SK-N-SH (cell line): Measurements from ENCODE around the gene FAM72C. TPM values are rescaled to one million over a fixed set of nuclear protein-coding genes. Genes with fewer than 3 reads are reported as not detected.
"Not testable (repeated sequence)": the region's sequence is repeated elsewhere in the genome, so short reads cannot be mapped to it uniquely, and the experiment has no call there.

ENCODE experiments used
- CTCF ChIA-PET: fragments of 300-600, 350-600 bp; formaldehyde crosslinking; extraction: SDS; loops from one replicate; lab custom pipeline; 2021; lab: Yijun Ruan, JAX
- POLR2A ChIA-PET: fragments of 350-600 bp; sonication (Branson Sonifier 250); formaldehyde crosslinking; extraction: SDS; loops from one replicate; lab custom pipeline; 2020; ENCODE audit warnings: antibody characterized with exemption, inconsistent platforms; lab: Yijun Ruan, JAX
- DNase-seq: peaks from one replicate; pipeline ENCODE4 v3.0.0; 2012
- H2AFZ ChIP-seq: fragments of 200-600 bp; sonication (generic); 2 replicates; pipeline ENCODE4 v1.8.1; 2016; ENCODE audit warnings: antibody characterized with exemption, mild to moderate bottlenecking, low read depth
- H3F3A ChIP-seq: fragments of 200-600 bp; sonication (generic); replicated peaks from 2 replicates; pipeline ENCODE3; 2016; ENCODE audit warnings: antibody characterized with exemption, mild to moderate bottlenecking; ENCODE audit not compliant: insufficient read depth
- H3K27ac ChIP-seq, 2 experiments: fragments of 200-500 bp in 1 of 2; fragments of 200-600 bp in 1 of 2; sonication (Bioruptor generic) in 1 of 2; sonication (generic), shearing (Covaris generic) in 1 of 2; 2 replicates each; pipeline versions ENCODE4 v1.5.1 to v1.6.1; 2014 to 2016; ENCODE audit warnings: low read depth in 2 of 2, inconsistent platforms in 1 of 2, low read length in 1 of 2, mild to moderate bottlenecking in 1 of 2, mixed read lengths in 1 of 2
- H3K27me3 ChIP-seq: fragments of 200-600 bp; sonication (generic), shearing (Covaris generic); 2 replicates; pipeline ENCODE4 v1.6.1; 2016; ENCODE audit warnings: mixed run types; ENCODE audit not compliant: insufficient read depth
- H3K36me3 ChIP-seq, 2 experiments: fragments of 200-500 bp in 1 of 2; fragments of 200-600 bp in 1 of 2; sonication (Bioruptor generic) in 1 of 2; sonication (generic) in 1 of 2; replicated peaks in 1 of 2; 2 replicates each; pipeline versions ENCODE3 to v1.5.1; 2014 to 2016; ENCODE audit warnings: low read length in 1 of 2, mild to moderate bottlenecking in 1 of 2; ENCODE audit not compliant: insufficient read depth in 2 of 2, control insufficient read depth in 1 of 2
- H3K4me1 ChIP-seq, 2 experiments: fragments of 200-500 bp in 1 of 2; fragments of 200-600 bp in 1 of 2; sonication (Bioruptor generic) in 1 of 2; sonication (generic), shearing (Covaris generic) in 1 of 2; 2 replicates each; pipeline versions ENCODE4 v1.5.1 to v1.6.1; 2014 to 2016; ENCODE audit warnings: low read depth in 1 of 2, low read length in 1 of 2, mixed run types in 1 of 2; ENCODE audit not compliant: insufficient read depth in 2 of 2, control insufficient read depth in 1 of 2
- H3K4me2 ChIP-seq: fragments of 200-600 bp; sonication (generic), shearing (Covaris generic); 2 replicates; pipeline ENCODE4 v1.6.1; 2017; ENCODE audit warnings: mixed run types
- H3K4me3 ChIP-seq, 2 experiments: fragments of 200-500 bp in 1 of 2; fragments of 200-600 bp in 1 of 2; sonication (Bioruptor generic) in 1 of 2; sonication (generic), shearing (Covaris generic) in 1 of 2; 2 replicates each; pipeline versions ENCODE4 v1.5.1 to v1.8.1; 2014 to 2016; ENCODE audit warnings: low read depth in 2 of 2, inconsistent platforms in 1 of 2, low read length in 1 of 2, mild to moderate bottlenecking in 1 of 2, mixed read lengths in 1 of 2, moderate library complexity in 1 of 2
- H3K79me2 ChIP-seq: fragments of 200-600 bp; sonication (generic); 2 replicates; pipeline ENCODE4 v1.8.1; 2017; ENCODE audit warnings: mild to moderate bottlenecking; ENCODE audit not compliant: insufficient read depth
- H3K9ac ChIP-seq: fragments of 200-600 bp; sonication (generic); 2 replicates; pipeline ENCODE4 v1.6.1; 2017; ENCODE audit warnings: mixed run types
- H3K9me2 ChIP-seq: fragments of 200-600 bp; sonication (generic); 2 replicates; pipeline ENCODE4 v1.6.1; 2017; ENCODE audit warnings: mixed run types
- H3K9me3 ChIP-seq: fragments of 200-600 bp; sonication (generic); 2 replicates; pipeline ENCODE4 v1.6.1; 2017; ENCODE audit warnings: mixed run types, mild to moderate bottlenecking, moderate library complexity
- H4K20me1 ChIP-seq: fragments of 200-600 bp; sonication (generic); 2 replicates; pipeline ENCODE4 v1.6.1; 2017; ENCODE audit warnings: mild to moderate bottlenecking, mixed run types; ENCODE audit not compliant: insufficient read depth
- WGBS: methylation state at CpG from one replicate; pipeline ENCODE4 v1.1.6; 2017; ENCODE audit warnings: low lambda C conversion rate; 5-methylcytosine and 5-hydroxymethylcytosine counted together
- polyA plus RNA-seq, 3 experiments: library from polyadenylated mRNA; depleted of rRNA; stranded (reverse); fragments of >200 nt; gene quantifications; 2 replicates each; pipeline ENCODE4 v1.2.3, GENCODE V29; 2012

FAM72C gene
- polyA plus RNA-seq, 1 of the 3 experiments (the other 2 are of a cell fraction): 2.3 TPM

DNA sequence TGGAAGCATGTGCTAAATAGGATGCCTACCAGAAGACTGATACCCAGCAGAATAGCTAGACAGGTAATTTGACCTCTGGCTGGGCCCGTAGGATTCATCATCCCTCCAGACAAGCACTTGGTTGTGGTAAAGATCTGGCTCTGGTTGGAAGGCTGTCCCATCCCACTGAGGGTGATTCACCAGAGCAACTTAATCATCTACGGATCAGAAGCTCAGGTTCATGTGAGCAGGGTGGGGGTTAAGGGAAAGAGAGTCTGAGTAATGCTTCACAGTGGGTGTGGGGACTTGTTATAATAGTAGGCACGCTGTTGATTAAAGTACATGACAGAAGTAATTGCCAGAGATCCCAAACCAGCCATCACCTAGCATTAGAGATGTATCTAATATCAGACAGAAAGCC lies 26.5 kb downstream of the FAM72C start:
- H3K79me2 ChIP-seq, H3K9me3 ChIP-seq, DNase-seq, H3K36me3 ChIP-seq, H3K4me2 ChIP-seq, H3K9me2 ChIP-seq, H3K4me3 ChIP-seq, H3K9ac ChIP-seq, H3K27ac ChIP-seq, CTCF ChIA-PET, H3K4me1 ChIP-seq, H4K20me1 ChIP-seq, H3K27me3 ChIP-seq, H3F3A ChIP-seq, H2AFZ ChIP-seq, POLR2A ChIA-PET: not testable (repeated sequence)
- no CpG with 5 or more reads among the region's 3 CpGs for WGBS

DNA sequence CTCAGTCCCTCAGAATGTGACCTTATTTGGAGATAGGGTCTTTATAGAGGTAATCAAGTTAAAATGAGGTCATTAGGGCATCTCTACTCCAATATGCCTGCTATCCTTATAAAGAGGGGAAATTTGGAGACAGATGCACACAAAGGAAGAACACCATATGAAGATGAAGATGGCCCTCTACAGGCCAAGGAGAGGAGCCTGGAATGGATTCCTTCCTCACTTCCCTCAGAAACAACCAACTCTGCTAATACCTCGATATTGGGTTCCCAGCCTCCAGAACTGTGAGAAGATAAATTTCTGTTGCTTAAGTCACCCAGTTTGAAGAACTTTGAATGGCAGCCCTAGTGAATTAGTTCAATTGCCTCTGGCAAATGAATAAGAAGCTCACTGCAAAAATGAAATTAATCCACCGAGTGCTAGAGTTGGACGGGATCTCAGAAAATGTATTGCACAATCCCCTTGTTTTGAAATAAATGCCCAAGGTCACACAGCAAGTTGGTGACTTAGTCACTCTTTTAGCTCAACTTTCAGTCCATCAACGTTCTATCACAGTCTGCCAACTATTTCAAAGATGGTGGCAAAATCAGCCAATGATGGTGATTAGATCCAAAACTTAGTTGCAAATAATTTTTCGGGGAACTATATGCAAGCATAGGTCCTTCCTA lies 27.1 kb downstream of the FAM72C start:
- H3K27ac ChIP-seq, H3K9ac ChIP-seq, H3K9me2 ChIP-seq, H3K27me3 ChIP-seq, CTCF ChIA-PET, H3K4me3 ChIP-seq, H3F3A ChIP-seq, POLR2A ChIA-PET, H3K36me3 ChIP-seq, H2AFZ ChIP-seq, H3K79me2 ChIP-seq, DNase-seq, H3K4me2 ChIP-seq, H4K20me1 ChIP-seq, H3K4me1 ChIP-seq, H3K9me3 ChIP-seq: not testable (repeated sequence)
- WGBS: no CpG with 5 or more reads among the region's 5 CpGs

DNA sequence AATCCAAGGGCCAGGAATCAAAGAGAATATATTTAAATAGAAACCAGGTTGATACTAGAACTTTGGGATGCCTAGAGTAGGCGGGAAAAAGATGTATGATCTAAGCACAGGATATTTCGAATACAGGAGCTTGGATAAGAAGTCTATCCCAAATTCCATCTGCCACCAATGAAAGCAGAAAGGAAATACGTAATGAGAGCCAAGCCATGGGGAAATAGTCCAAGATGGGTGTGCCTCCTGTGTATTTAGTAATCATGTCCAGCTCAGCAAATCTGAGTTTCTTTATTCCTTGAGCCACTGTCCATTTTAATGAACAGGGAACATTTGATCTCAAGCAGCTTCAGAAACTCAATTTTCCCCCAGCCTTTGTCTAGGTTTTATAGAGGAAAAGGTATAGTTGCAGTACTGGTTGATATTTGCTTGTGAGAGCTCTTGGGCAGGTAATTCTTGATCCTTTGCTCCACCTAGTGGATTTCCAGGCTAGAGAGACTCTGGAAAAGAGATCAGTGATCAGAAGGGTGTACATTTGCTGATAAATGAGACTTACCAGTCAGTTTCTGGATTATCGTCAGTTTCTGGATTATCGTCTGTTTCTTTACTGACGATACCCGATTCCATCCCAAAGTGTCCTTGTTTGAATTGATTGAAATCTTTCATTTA lies 28.3 kb downstream of the FAM72C start:
- H3K27me3 ChIP-seq, H3K4me1 ChIP-seq, H3K9ac ChIP-seq, H3K9me2 ChIP-seq, H2AFZ ChIP-seq, CTCF ChIA-PET, H3K4me3 ChIP-seq, H3F3A ChIP-seq, H3K36me3 ChIP-seq, H4K20me1 ChIP-seq, POLR2A ChIA-PET, H3K79me2 ChIP-seq, H3K4me2 ChIP-seq, DNase-seq, H3K27ac ChIP-seq, H3K9me3 ChIP-seq: not testable (repeated sequence)
- no CpG with 5 or more reads among the region's 7 CpGs for whole genome bisulfite sequencing

DNA sequence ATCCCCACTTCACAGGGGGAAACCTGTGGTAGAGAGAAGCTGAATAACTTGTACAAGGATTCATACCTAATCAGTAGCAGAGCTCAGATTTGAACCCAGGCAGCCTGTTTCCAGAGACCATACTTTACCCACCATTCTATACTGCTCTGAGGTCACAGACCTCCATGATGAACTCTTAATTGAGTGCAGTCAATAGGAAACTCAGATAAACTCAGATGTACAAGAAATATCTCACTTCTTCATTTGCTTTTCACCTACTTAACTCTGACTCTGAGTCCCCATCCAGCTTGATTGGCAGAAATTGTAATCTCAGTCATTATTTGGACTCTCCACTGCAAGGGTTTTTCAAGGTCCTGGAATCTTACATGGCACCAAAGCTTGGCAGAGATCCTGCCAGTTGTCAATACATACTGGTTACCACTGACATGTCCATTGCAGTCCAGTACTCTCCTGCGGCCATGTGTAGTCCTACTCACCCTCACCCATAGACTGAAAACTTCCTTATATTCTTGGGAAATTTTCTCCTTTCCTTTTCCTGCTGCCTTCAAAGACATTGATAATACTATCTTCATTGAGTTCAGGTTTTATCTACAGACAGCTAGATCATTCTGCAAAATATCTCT lies 29.4 kb downstream of the FAM72C start:
- H3K79me2 ChIP-seq, H2AFZ ChIP-seq, H3K36me3 ChIP-seq, H3K9me2 ChIP-seq, H3K4me2 ChIP-seq, H3K27ac ChIP-seq, DNase-seq, H3K4me3 ChIP-seq, H3K9ac ChIP-seq, H4K20me1 ChIP-seq, POLR2A ChIA-PET, H3F3A ChIP-seq, CTCF ChIA-PET, H3K4me1 ChIP-seq, H3K27me3 ChIP-seq, H3K9me3 ChIP-seq: not testable (repeated sequence)
- no CpG with 5 or more reads among the region's 1 CpG for WGBS

DNA sequence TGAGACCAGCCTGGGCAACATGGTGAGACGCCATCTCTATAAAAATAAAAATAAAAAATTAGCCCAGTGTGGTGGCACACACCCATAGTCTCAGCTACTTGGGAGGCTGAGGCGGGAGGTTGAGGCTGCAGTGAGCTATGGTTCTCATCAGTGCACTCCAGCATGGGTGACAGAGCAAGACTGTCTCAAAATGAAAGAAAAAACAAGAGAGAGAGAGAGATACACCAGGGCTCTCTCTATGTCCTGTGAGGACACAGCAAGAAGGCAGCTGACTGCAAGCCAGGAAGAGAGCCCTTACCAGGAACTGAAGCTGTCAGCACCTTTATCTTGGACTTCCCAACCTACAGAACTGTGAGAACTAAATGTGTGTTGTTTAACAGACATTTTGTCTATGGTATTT lies 32.1 kb downstream of the FAM72C start:
- H3K27ac ChIP-seq, H2AFZ ChIP-seq, H3K4me2 ChIP-seq, H3K79me2 ChIP-seq, DNase-seq, H3F3A ChIP-seq, H3K4me1 ChIP-seq, H3K9me2 ChIP-seq, POLR2A ChIA-PET, H3K9ac ChIP-seq, H3K4me3 ChIP-seq, H3K27me3 ChIP-seq, H4K20me1 ChIP-seq, H3K36me3 ChIP-seq, CTCF ChIA-PET, H3K9me3 ChIP-seq: not testable (repeated sequence)
- WGBS: no CpG with 5 or more reads among the region's 2 CpGs

DNA sequence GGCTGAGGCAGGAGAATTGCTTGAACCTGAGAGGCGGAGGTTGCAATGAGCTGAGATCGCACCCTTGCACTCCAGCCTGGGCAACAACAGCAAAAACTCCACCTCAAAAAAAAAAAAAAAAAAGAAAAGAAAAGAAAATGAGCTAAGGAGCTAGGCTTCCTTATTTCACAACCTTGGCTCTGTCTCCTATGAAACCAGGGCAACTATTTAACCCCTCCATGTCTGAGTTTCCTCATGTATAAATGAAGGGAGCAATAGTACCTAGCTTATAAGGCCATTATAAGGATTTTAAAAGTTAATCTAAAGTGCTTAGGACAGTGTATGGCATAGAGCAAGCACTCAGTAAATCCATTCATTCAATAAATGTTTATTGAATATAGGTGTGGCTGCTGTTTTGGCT lies 32.9 kb downstream of the FAM72C start:
- H3K4me2 ChIP-seq, H3K4me1 ChIP-seq, H2AFZ ChIP-seq, H3K9me2 ChIP-seq, H3K79me2 ChIP-seq, H3K27me3 ChIP-seq, CTCF ChIA-PET, H3K27ac ChIP-seq, POLR2A ChIA-PET, H3F3A ChIP-seq, H3K9ac ChIP-seq, DNase-seq, H3K36me3 ChIP-seq, H3K9me3 ChIP-seq, H3K4me3 ChIP-seq, H4K20me1 ChIP-seq: not testable (repeated sequence)
- WGBS: 100% methylated on average over 2 of the region's 2 CpGs
